IMR-90 (cell line): ENCODE measurements around the gene TECPR2. TPM values are rescaled to one million over a fixed set of nuclear protein-coding genes. Genes with fewer than 3 reads are reported as not detected.

Source experiments
- ATAC-seq: fragments of 200-7000 bp; cut with Tn5 transposase; 2 replicates; pipeline ENCODE4 v1.9.1; 2020; ENCODE audit warnings: low read depth, mild to moderate bottlenecking, moderate library complexity
- BruUV-seq: library from RNA; stranded (reverse); fragments of 400-500 nt; replicated peaks from 2 replicates; lab custom pipeline; 2021; lab: Mats Ljungman, UMichigan
- CTCF ChIA-PET: fragments of 300-600 bp; formaldehyde crosslinking; extraction: SDS; loops from one replicate; lab custom pipeline; 2021; ENCODE audit warnings: antibody characterized with exemption; lab: Yijun Ruan, JAX
- POLR2A ChIA-PET: fragments of 300-600 bp; sonication (Branson Sonifier 250); formaldehyde crosslinking; loops from one replicate; lab custom pipeline; 2022; ENCODE audit warnings: antibody characterized with exemption; ENCODE audit not compliant: unreplicated experiment; lab: Charles Lee
- DNase-seq: peaks from one replicate; pipeline ENCODE4 v3.0.0; 2013
- H2AFZ ChIP-seq: replicated peaks from 2 replicates; pipeline ENCODE3; 2013; ENCODE audit warnings: low read length, mild to moderate bottlenecking; ENCODE audit not compliant: poor library complexity
- H2AK5ac ChIP-seq: 2 replicates; pipeline ENCODE4 v1.6.1; 2013; ENCODE audit warnings: low read depth, low read length, inconsistent platforms
- H2AK9ac ChIP-seq: replicated peaks from 2 replicates; pipeline ENCODE3; 2013; ENCODE audit warnings: mild to moderate bottlenecking, low read depth, low read length, moderate library complexity; ENCODE audit not compliant: poor library complexity
- H2BK120ac ChIP-seq: 2 replicates; pipeline ENCODE4 v1.6.1; 2013; ENCODE audit warnings: low read depth, low read length, inconsistent platforms
- H2BK15ac ChIP-seq: 3 replicates; pipeline ENCODE4 v1.6.1; 2013; ENCODE audit warnings: low read depth, low read length, inconsistent platforms
- H2BK20ac ChIP-seq: 2 replicates; pipeline ENCODE4 v1.6.1; 2013; ENCODE audit warnings: low read depth, mild to moderate bottlenecking, inconsistent platforms, low read length, moderate library complexity
- H2BK5ac ChIP-seq: 2 replicates; pipeline ENCODE4 v1.6.1; 2013; ENCODE audit warnings: mild to moderate bottlenecking, low read depth, low read length, inconsistent platforms; ENCODE audit not compliant: poor library complexity, severe bottlenecking
- H3K14ac ChIP-seq: replicated peaks from 2 replicates; pipeline ENCODE4 v1.6.1; 2013; ENCODE audit warnings: low read depth, low read length, inconsistent platforms
- H3K18ac ChIP-seq: 2 replicates; pipeline ENCODE4 v1.6.1; 2013; ENCODE audit warnings: low read depth, low read length, control low read depth
- H3K23ac ChIP-seq: 2 replicates; pipeline ENCODE4 v1.6.1; 2013; ENCODE audit warnings: low read depth, low read length, inconsistent platforms
- H3K27ac ChIP-seq: 2 replicates; pipeline ENCODE4 v1.5.1; 2013; ENCODE audit warnings: mild to moderate bottlenecking, control low read depth, low read length; ENCODE audit not compliant: insufficient read depth
- H3K27me3 ChIP-seq: 2 replicates; pipeline ENCODE4 v1.6.1; 2013; ENCODE audit warnings: low read length; ENCODE audit not compliant: control insufficient read depth, insufficient read depth
- H3K36me3 ChIP-seq: 2 replicates; pipeline ENCODE4 v1.6.1; 2013; ENCODE audit warnings: low read length, mixed read lengths; ENCODE audit not compliant: control insufficient read depth, insufficient read depth
- H3K4ac ChIP-seq: 2 replicates; pipeline ENCODE4 v1.6.1; 2013; ENCODE audit warnings: low read depth, low read length, inconsistent platforms
- H3K4me1 ChIP-seq: 2 replicates; pipeline ENCODE4 v1.6.1; 2013; ENCODE audit warnings: low read length, mixed read lengths; ENCODE audit not compliant: control insufficient read depth, insufficient read depth
- H3K4me2 ChIP-seq: 2 replicates; pipeline ENCODE4 v1.6.1; 2013; ENCODE audit warnings: low read depth, mild to moderate bottlenecking, control low read depth, low read length, moderate library complexity
- H3K4me3 ChIP-seq: 2 replicates; pipeline ENCODE4 v1.5.1; 2013; ENCODE audit warnings: low read depth, mild to moderate bottlenecking, control low read depth, low read length, moderate library complexity; ENCODE audit not compliant: insufficient read depth
- H3K56ac ChIP-seq: 2 replicates; pipeline ENCODE4 v1.6.1; 2013; ENCODE audit warnings: low read length, inconsistent platforms; ENCODE audit not compliant: insufficient read depth; ENCODE audit errors: extremely low read depth
- H3K79me1 ChIP-seq, 2 experiments: 2 replicates each; pipeline ENCODE4 v1.6.1; 2013; ENCODE audit warnings: low read length in 2 of 2, inconsistent platforms in 1 of 2, low read depth in 1 of 2
- H3K9ac ChIP-seq: 2 replicates; pipeline ENCODE4 v1.6.1; 2013; ENCODE audit warnings: low read depth, low read length, control low read depth
- H3K9me1 ChIP-seq: 2 replicates; pipeline ENCODE4 v1.6.1; 2013; ENCODE audit warnings: low read length, inconsistent platforms; ENCODE audit not compliant: insufficient read depth
- H3K9me3 ChIP-seq: 2 replicates; pipeline ENCODE4 v1.6.1; 2013; ENCODE audit warnings: low read length; ENCODE audit not compliant: control insufficient read depth, insufficient read depth
- H4K20me1 ChIP-seq: 2 replicates; pipeline ENCODE4 v1.6.1; 2013; ENCODE audit warnings: low read length, inconsistent platforms; ENCODE audit not compliant: insufficient read depth
- H4K5ac ChIP-seq: 2 replicates; pipeline ENCODE4 v1.6.1; 2013; ENCODE audit warnings: mild to moderate bottlenecking, low read depth, low read length, control low read depth
- H4K8ac ChIP-seq, 2 experiments: 2 replicates each; pipeline ENCODE4 v1.6.1; 2013; ENCODE audit warnings: low read depth in 2 of 2, low read length in 2 of 2, control low read depth in 1 of 2, inconsistent platforms in 1 of 2
- H4K91ac ChIP-seq: 2 replicates; pipeline ENCODE4 v1.6.1; 2013; ENCODE audit warnings: low read depth, low read length, inconsistent platforms; ENCODE audit not compliant: insufficient read depth
- BHLHE40 ChIP-seq: fragments of 150-350 bp; IDR thresholded peaks from 2 replicates; pipeline ENCODE4 v1.6.1; 2016; ENCODE audit warnings: mild to moderate bottlenecking, low read depth, low read length
- CEBPB ChIP-seq: IDR thresholded peaks from 2 replicates; pipeline ENCODE4 v1.6.1; 2012; ENCODE audit warnings: low read depth, low read length, improper control_type of control experiment
- CHD1 ChIP-seq: IDR thresholded peaks from 2 replicates; pipeline ENCODE4 v1.6.1; 2012; ENCODE audit warnings: low read depth, low read length, improper control_type of control experiment
- FOS ChIP-seq: fragments of 150-350 bp; IDR thresholded peaks from 2 replicates; pipeline ENCODE4 v1.6.1; 2016; ENCODE audit warnings: low read depth, low read length
- MAFK ChIP-seq: IDR thresholded peaks from 2 replicates; pipeline ENCODE4 v1.6.1; 2012; ENCODE audit warnings: low read depth, low read length, improper control_type of control experiment
- MAZ ChIP-seq: IDR thresholded peaks from 2 replicates; pipeline ENCODE4 v1.6.1; 2012; ENCODE audit warnings: low read depth, mild to moderate bottlenecking, low read length, improper control_type of control experiment, moderate library complexity, borderline replicate concordance
- MXI1 ChIP-seq: IDR thresholded peaks from 2 replicates; pipeline ENCODE4 v1.6.1; 2012; ENCODE audit warnings: low read depth, mild to moderate bottlenecking, low read length, moderate library complexity, borderline replicate concordance
- NFE2L2 ChIP-seq: fragments of 150-350 bp; IDR thresholded peaks from 2 replicates; pipeline ENCODE4 v1.6.1; 2016; ENCODE audit warnings: low read depth, mild to moderate bottlenecking, low read length
- POLR2A ChIP-seq: IDR thresholded peaks from 2 replicates; pipeline ENCODE4 v1.6.1; 2012; ENCODE audit warnings: mild to moderate bottlenecking, low read depth, low read length
- RAD21 ChIP-seq: IDR thresholded peaks from 2 replicates; pipeline ENCODE4 v1.6.1; 2012; ENCODE audit warnings: low read length, improper control_type of control experiment
- RCOR1 ChIP-seq: IDR thresholded peaks from 2 replicates; pipeline ENCODE4 v1.6.1; 2012; ENCODE audit warnings: mild to moderate bottlenecking, low read length, improper control_type of control experiment; ENCODE audit not compliant: insufficient replicate concordance
- RFX5 ChIP-seq: IDR thresholded peaks from 2 replicates; pipeline ENCODE4 v1.8.0; 2012; ENCODE audit warnings: low read depth, mild to moderate bottlenecking, low read length, moderate library complexity
- SMC3 ChIP-seq: fragments of 150-350 bp; IDR thresholded peaks from 2 replicates; pipeline ENCODE4 v1.6.1; 2016; ENCODE audit warnings: low read depth, mild to moderate bottlenecking, antibody characterized with exemption, low read length, moderate library complexity
- WGBS, 2 experiments: methylation state at CpG; one replicate each; pipeline versions ENCODE4 v1.1.5 to v1.1.7; 2013; ENCODE audit warnings: missing lambda C conversion rate in 2 of 2; ENCODE audit not compliant: insufficient read length in 1 of 2; ENCODE audit errors: extremely low coverage in 2 of 2; 5-methylcytosine and 5-hydroxymethylcytosine counted together
- dilution Hi-C: fragments of 300-500 bp; cut with HindIII; formaldehyde crosslinking; loops from one replicate; pipeline ENCODE4 v1.14.3; 2018; ENCODE audit warnings: low sequenced_read_pairs; ENCODE audit not compliant: unreplicated experiment
- in situ Hi-C: fragments of 300-500 bp; cut with MboI; formaldehyde crosslinking; loops from 3 replicates; pipeline ENCODE4 v1.14.3; 2019; ENCODE audit warnings: low sequenced_read_pairs, inconsistent platforms, mixed read lengths
- intact Hi-C: fragments of 100-400 bp; cut with micrococcal nuclease; formaldehyde crosslinking; loops from 2 replicates; pipeline ENCODE4 v1.10.0; 2022
- polyA plus RNA-seq, 3 experiments: library from polyadenylated mRNA; depleted of rRNA; stranded (reverse); fragments of >200 nt; gene quantifications; 2 replicates each; pipeline ENCODE4 v1.2.3, GENCODE V29; 2012; ENCODE audit warnings: low replicate concordance in 1 of 3
- total RNA-seq: library from RNA; depleted of rRNA; stranded (reverse); fragments of >200 nt; gene quantifications from 2 replicates; pipeline ENCODE4 v1.2.3, GENCODE V29; 2012
- TF ChIP-seq, protein P1 (sequence below): fragments of 150-350 bp; IDR thresholded peaks from 2 replicates; pipeline ENCODE4 v1.6.1; 2016; ENCODE audit warnings: low read depth, mild to moderate bottlenecking, low read length, moderate library complexity, borderline replicate concordance
- TF ChIP-seq, protein P2 (sequence below): conservative IDR thresholded peaks from 2 replicates; pipeline ENCODE4 v1.5.1; 2012; ENCODE audit warnings: mild to moderate bottlenecking, low read depth, low read length, improper control_type of control experiment
- TF ChIP-seq, protein P3 (sequence below): fragments of 150-350 bp; IDR thresholded peaks from 2 replicates; pipeline ENCODE4 v1.6.1; 2017; ENCODE audit warnings: mild to moderate bottlenecking, antibody characterized with exemption, low read length, low read depth

The TECPR2 gene
- total and polyA plus RNA-seq, 2 of the 4 experiments (the other 2 are of a cell fraction), result 9.5 to 11.7 TPM

DNA sequence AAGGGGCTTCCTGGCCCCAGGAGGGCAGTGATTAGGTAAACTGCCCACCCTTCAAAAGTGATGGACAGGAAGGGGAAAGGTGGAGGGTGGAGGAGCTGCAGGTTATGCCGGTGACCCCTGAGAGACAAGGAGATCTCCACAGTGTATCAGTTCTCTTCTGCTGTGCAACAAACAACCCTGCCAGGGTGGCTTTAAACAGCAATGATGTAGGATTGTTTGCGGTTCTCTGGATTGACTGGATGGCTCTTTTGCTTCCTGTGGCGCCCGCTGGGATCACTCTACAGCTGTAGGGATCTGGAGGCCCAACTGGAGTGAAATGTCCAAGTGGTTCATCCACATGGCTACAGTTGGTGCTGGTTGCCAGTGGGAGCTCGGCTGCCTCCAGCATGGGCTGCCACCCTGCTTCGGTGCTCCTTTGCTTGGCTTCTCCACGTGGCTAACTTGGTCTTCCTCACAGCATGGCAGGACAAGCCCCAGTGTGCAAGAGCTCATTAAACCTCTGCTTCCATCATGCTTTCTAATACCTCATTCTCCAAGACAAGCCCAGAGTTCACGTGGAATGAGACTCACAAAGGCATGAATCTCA, 155.4 kb downstream of the TECPR2 start:
- DNase-seq (no peak), ATAC-seq (no peak)
- BruUV-seq, result no TSS peak
- peak overlapping the region; percentile 12 for H2AFZ ChIP-seq
- no peaks in the 10 kb centered on the region for H3K36me3 ChIP-seq
- H3K79me1 ChIP-seq, result no peaks in the 10 kb centered on the region
- H2BK5ac ChIP-seq, result no peak overlapping the region
- H2AK9ac ChIP-seq, result peak overlapping the region; percentile 74
- no peaks in the 10 kb centered on the region for H3K9me3 ChIP-seq
- no peak overlapping the region for H3K14ac ChIP-seq
- in situ Hi-C loops (loop anchor here (5.0 kb wide), 1 partner anchor 76 kb away; no protein-coding TSS in a partner anchor), dilution Hi-C loops (no loop called here), intact Hi-C loops (no loop called here)
- H3K4me1 ChIP-seq, result peaks cover 2% of the 10 kb centered on the region; the same call in 1 of the 2 replicates
- ChIA-PET CTCF (interaction anchor here (0.9 kb wide), 1 partner anchor 80 kb away, joined by 3 read pairs; no protein-coding TSS in a partner anchor), POLR2A (interaction anchor here (0.6 kb wide), 1 partner anchor 89 kb away, joined by 9 read pairs; no protein-coding TSS in a partner anchor)
- H4K20me1 ChIP-seq, result no peaks in the 10 kb centered on the region
- H4K8ac ChIP-seq, result no peak overlapping the region
- H3K4me3 ChIP-seq, result no peak overlapping the region
- H3K27me3 ChIP-seq, result no peaks in the 10 kb centered on the region
- WGBS, 2 experiments, result 87% methylated on average over 6 of the region's 8 CpGs; no CpG with 5 or more reads in 1 of the 2 experiments
- no peak overlapping the region for H3K4ac ChIP-seq
- no peak overlapping the region for H3K9ac ChIP-seq
- H2BK20ac ChIP-seq, result no peak overlapping the region
- no peak overlapping the region for H4K91ac ChIP-seq
- H3K9me1 ChIP-seq, result no peaks in the 10 kb centered on the region
- no peak overlapping the region for H3K56ac ChIP-seq
- no peak overlapping the region for H2BK120ac ChIP-seq
- no peak overlapping the region for H3K4me2 ChIP-seq
- TF ChIP-seq RCOR1 (no peak), RAD21 (no peak), MAZ (no peak), MAFK (no peak), CHD1 (no peak), NFE2L2 (no peak), SMC3 (no peak), CEBPB (no peak), FOS (no peak), RFX5 (no peak), BHLHE40 (no peak), POLR2A (no peak), MXI1 (no peak)
- TF ChIP-seq, protein P1, sequence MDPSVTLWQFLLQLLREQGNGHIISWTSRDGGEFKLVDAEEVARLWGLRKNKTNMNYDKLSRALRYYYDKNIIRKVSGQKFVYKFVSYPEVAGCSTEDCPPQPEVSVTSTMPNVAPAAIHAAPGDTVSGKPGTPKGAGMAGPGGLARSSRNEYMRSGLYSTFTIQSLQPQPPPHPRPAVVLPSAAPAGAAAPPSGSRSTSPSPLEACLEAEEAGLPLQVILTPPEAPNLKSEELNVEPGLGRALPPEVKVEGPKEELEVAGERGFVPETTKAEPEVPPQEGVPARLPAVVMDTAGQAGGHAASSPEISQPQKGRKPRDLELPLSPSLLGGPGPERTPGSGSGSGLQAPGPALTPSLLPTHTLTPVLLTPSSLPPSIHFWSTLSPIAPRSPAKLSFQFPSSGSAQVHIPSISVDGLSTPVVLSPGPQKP, result no peak
- TF ChIP-seq, protein P2, sequence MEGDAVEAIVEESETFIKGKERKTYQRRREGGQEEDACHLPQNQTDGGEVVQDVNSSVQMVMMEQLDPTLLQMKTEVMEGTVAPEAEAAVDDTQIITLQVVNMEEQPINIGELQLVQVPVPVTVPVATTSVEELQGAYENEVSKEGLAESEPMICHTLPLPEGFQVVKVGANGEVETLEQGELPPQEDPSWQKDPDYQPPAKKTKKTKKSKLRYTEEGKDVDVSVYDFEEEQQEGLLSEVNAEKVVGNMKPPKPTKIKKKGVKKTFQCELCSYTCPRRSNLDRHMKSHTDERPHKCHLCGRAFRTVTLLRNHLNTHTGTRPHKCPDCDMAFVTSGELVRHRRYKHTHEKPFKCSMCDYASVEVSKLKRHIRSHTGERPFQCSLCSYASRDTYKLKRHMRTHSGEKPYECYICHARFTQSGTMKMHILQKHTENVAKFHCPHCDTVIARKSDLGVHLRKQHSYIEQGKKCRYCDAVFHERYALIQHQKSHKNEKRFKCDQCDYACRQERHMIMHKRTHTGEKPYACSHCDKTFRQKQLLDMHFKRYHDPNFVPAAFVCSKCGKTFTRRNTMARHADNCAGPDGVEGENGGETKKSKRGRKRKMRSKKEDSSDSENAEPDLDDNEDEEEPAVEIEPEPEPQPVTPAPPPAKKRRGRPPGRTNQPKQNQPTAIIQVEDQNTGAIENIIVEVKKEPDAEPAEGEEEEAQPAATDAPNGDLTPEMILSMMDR, result no peak
- TF ChIP-seq, protein P3, sequence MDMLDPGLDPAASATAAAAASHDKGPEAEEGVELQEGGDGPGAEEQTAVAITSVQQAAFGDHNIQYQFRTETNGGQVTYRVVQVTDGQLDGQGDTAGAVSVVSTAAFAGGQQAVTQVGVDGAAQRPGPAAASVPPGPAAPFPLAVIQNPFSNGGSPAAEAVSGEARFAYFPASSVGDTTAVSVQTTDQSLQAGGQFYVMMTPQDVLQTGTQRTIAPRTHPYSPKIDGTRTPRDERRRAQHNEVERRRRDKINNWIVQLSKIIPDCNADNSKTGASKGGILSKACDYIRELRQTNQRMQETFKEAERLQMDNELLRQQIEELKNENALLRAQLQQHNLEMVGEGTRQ, result no peak
- no peak overlapping the region for H3K23ac ChIP-seq
- no peak overlapping the region for H3K18ac ChIP-seq
- H3K27ac ChIP-seq, result no peak overlapping the region
- no peak overlapping the region for H2AK5ac ChIP-seq
- H4K5ac ChIP-seq, result no peak overlapping the region
- no peak overlapping the region for H2BK15ac ChIP-seq
